ENCODE results near the gene SERP2.

- TF ChIP-seq SETDB1 (IDR thresholded peaks at IDR 0.05; ENCODE audit: insufficient read length, low read length): no peak
- no peak for TF ChIP-seq ZNF274 (IDR thresholded peaks at IDR 0.05; ENCODE audit: low read length)
- no peak for TF ChIP-seq ZNF274 (tag by site-specific recombination; IDR thresholded peaks at IDR 0.05; ENCODE audit: borderline replicate concordance)
- TF ChIP-seq ELK4 (IDR thresholded peaks at IDR 0.05; ENCODE audit: borderline replicate concordance, low read depth, low read length): no peak
- no peak for TF ChIP-seq ZNF2 (tag by site-specific recombination; IDR thresholded peaks at IDR 0.05)
- TF ChIP-seq, protein P1, sequence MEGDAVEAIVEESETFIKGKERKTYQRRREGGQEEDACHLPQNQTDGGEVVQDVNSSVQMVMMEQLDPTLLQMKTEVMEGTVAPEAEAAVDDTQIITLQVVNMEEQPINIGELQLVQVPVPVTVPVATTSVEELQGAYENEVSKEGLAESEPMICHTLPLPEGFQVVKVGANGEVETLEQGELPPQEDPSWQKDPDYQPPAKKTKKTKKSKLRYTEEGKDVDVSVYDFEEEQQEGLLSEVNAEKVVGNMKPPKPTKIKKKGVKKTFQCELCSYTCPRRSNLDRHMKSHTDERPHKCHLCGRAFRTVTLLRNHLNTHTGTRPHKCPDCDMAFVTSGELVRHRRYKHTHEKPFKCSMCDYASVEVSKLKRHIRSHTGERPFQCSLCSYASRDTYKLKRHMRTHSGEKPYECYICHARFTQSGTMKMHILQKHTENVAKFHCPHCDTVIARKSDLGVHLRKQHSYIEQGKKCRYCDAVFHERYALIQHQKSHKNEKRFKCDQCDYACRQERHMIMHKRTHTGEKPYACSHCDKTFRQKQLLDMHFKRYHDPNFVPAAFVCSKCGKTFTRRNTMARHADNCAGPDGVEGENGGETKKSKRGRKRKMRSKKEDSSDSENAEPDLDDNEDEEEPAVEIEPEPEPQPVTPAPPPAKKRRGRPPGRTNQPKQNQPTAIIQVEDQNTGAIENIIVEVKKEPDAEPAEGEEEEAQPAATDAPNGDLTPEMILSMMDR (tag by site-specific recombination; IDR thresholded peaks at IDR 0.05): no peak
Observed at GRCh38 chr13:44415815-44416214, 42.2 kb downstream of the SERP2 start.

Data from HEK293 (cell line).